Type B pancreatic cell (in vitro differentiated cells): ENCODE measurements around the gene ST6GALNAC3. TPM values are rescaled to one million over a fixed set of nuclear protein-coding genes. Genes with fewer than 3 reads are reported as not detected.

Experiments
- DNase-seq: peaks from one replicate; pipeline ENCODE4 v3.0.0; 2021; ENCODE audit warnings: mixed read lengths; ENCODE audit not compliant: unreplicated experiment; ENCODE audit errors: extremely low spot score
- H3K27ac Mint-ChIP-seq: 2 replicates; pipeline ENCODE4 v1.8.0; 2021; ENCODE audit warnings: mild to moderate bottlenecking, mixed read lengths
- H3K27me3 Mint-ChIP-seq: 2 replicates; pipeline ENCODE4 v1.8.0; 2021; ENCODE audit warnings: mixed read lengths
- H3K36me3 Mint-ChIP-seq: 2 replicates; pipeline ENCODE4 v1.8.0; 2021; ENCODE audit warnings: mixed read lengths
- H3K4me1 Mint-ChIP-seq: one replicate; pipeline ENCODE4 v1.8.0; 2021; ENCODE audit warnings: mixed read lengths; ENCODE audit not compliant: unreplicated experiment
- H3K4me3 Mint-ChIP-seq: 2 replicates; pipeline ENCODE4 v1.8.0; 2021; ENCODE audit warnings: mild to moderate bottlenecking, mixed read lengths
- H3K9me3 Mint-ChIP-seq: 2 replicates; pipeline ENCODE4 v1.8.0; 2021; ENCODE audit warnings: mixed read lengths
- total RNA-seq: library from RNA; stranded (reverse); gene quantifications from 2 replicates; pipeline ENCODE4 v1.2.1, GENCODE V29; 2021; ENCODE audit warnings: low replicate concordance
- TF ChIP-seq, protein P1 (sequence below): fragments of 200-600 bp; sonication (generic); conservative IDR thresholded peaks from 2 replicates; pipeline ENCODE4 v1.5.0; 2021; ENCODE audit warnings: antibody characterized with exemption, mild to moderate bottlenecking

Gene ST6GALNAC3
- total RNA-seq, 1 donor from 2014 or later, result 24.7 TPM

DNA sequence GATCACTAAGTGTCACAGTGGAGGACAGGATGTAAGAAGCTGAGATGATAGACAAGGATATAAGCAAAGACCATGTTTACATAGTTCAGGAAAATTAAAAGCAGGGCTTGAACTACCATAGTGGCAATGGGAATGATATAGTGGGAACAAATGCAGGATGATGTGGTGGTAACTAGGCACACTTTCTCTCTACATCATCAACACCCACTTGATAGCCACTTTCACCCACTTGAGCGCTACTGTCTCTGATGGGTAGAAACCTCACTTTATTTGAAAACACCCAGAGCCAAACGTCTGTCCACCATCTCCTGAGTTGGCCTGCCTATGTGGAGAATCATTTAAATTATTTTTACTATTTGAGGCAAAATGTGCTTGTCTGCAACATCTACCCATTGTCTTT is 487.7 kb downstream of the ST6GALNAC3 start:
- Mint-ChIP-seq H3K27me3 (no peaks in the 10 kb centered on the region), H3K4me1 (no peaks in the 10 kb centered on the region), H3K4me3 (no peak overlapping the region), H3K9me3 (no peaks in the 10 kb centered on the region), H3K27ac (no peak overlapping the region), H3K36me3 (no peaks in the 10 kb centered on the region)
- TF ChIP-seq, protein P1, sequence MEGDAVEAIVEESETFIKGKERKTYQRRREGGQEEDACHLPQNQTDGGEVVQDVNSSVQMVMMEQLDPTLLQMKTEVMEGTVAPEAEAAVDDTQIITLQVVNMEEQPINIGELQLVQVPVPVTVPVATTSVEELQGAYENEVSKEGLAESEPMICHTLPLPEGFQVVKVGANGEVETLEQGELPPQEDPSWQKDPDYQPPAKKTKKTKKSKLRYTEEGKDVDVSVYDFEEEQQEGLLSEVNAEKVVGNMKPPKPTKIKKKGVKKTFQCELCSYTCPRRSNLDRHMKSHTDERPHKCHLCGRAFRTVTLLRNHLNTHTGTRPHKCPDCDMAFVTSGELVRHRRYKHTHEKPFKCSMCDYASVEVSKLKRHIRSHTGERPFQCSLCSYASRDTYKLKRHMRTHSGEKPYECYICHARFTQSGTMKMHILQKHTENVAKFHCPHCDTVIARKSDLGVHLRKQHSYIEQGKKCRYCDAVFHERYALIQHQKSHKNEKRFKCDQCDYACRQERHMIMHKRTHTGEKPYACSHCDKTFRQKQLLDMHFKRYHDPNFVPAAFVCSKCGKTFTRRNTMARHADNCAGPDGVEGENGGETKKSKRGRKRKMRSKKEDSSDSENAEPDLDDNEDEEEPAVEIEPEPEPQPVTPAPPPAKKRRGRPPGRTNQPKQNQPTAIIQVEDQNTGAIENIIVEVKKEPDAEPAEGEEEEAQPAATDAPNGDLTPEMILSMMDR, result no peak
- no peak for DNase-seq

DNA sequence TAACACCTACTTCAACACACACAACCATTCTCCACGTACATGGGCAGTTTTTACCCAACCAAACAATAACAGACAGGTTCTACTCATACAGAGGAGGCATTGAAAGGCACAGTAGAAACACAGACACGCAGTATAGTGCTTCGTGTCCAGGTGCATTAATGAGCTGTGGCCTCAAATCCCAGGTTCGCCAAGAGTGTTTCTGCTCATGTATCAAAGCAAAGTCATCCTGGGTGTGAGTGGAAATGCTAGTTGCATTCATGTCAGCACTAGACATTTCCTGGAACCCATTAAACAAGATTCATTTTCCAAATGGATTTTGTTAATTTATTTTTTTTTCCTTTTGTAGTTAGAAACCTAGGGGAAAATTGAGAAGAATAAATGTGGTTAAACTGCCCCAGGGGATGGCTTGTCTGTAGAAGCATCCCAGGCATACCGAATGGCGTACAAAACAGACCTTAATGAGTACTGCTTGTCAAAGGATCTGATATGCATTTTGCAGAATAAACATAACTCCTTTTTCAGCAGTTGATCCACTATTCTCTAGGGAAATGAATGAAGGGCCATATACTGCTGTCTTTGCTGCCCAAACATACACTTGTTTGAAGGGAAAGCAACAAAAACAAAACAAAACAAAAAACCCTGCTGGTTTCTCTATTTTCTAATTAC is 494.2 kb downstream of the ST6GALNAC3 start:
- no peak overlapping the region for H3K4me3 Mint-ChIP-seq
- no peak for DNase-seq
- TF ChIP-seq, protein P1, result no peak
- H3K36me3 Mint-ChIP-seq, result no peaks in the 10 kb centered on the region
- H3K27ac Mint-ChIP-seq, result no peak overlapping the region
- no peaks in the 10 kb centered on the region for H3K9me3 Mint-ChIP-seq
- H3K27me3 Mint-ChIP-seq, result no peaks in the 10 kb centered on the region
- peaks cover 15% of the 10 kb centered on the region for H3K4me1 Mint-ChIP-seq

DNA sequence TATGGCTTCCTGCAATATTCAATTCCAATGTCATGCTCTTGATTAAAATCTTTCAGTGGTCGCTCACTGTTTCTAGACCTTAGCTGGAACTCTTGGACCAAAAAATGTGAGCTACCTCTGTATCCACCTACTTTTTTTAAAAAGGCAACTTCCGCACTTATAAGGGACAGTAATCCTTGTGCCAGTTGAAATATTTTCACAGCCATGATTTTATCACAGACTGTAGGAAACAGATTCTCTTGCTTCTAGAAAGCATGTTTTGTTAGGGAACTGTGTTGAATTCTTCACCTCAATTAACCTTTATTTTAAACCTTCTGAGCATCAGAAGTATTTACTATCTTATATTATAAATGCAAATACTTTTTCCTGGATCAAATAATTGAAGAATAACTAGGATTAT is 496.7 kb downstream of the ST6GALNAC3 start:
- DNase-seq, result no peak
- Mint-ChIP-seq H3K27ac (no peak overlapping the region), H3K4me1 (peaks cover 15% of the 10 kb centered on the region), H3K27me3 (no peaks in the 10 kb centered on the region), H3K4me3 (no peak overlapping the region), H3K36me3 (no peaks in the 10 kb centered on the region), H3K9me3 (no peaks in the 10 kb centered on the region)
- TF ChIP-seq, protein P1, result no peak

DNA sequence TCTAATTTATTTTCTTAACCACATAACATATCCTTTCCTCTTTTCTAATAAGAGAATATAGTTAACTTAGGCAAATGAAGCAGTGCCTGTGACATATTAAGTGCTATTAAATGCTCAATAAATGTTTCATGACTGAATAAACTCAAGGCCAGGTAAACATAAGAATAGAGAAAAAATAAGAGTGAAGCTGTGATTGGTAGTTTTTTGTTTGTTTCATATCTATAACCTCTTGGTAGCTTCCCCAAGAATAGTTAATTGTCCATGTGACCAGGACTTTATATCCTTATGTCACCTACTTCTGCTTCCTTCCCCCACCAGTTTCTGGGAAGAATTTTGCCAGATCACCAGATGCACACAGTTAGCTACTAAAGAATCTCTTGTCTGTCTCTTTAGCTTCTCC is 497.7 kb downstream of the ST6GALNAC3 start:
- H3K27ac Mint-ChIP-seq, result no peak overlapping the region
- no peaks in the 10 kb centered on the region for H3K9me3 Mint-ChIP-seq
- peaks cover 18% of the 10 kb centered on the region for H3K4me1 Mint-ChIP-seq

DNA sequence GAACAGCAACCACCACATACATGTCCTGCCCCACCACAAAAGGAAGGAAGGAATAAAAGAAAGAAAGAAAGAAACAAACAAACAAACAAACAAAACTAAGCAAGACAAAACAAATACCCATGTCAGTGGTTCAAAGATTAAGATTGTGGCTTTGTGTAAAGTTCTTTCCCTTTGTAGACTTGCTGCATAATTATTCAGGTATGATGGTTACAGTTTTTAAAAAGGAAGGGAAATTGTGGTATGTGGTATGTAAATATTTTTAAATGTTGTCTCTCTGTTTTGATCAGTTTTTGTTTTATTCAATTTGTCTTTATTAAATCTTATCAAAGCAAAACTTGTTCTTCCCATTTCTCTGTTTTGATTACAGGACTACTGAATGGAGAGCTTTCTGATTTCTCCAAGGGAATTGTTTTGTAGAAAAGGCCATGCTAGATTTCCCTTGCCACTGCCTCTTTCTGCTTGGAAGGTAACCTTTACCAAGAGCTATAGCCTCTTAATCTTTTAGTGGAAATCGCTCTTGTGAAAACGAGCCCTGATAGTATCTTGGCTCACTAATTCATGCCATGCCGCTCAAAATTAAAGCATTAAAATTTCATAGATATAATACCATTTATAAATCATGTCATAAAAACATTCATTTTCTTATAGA is 502.5 kb downstream of the ST6GALNAC3 start:
- no peak overlapping the region for H3K27ac Mint-ChIP-seq
- H3K9me3 Mint-ChIP-seq, result no peaks in the 10 kb centered on the region
- H3K4me1 Mint-ChIP-seq, result peaks cover 15% of the 10 kb centered on the region
- DNase-seq, result no peak
- no peak overlapping the region for H3K4me3 Mint-ChIP-seq
- H3K27me3 Mint-ChIP-seq, result no peaks in the 10 kb centered on the region
- TF ChIP-seq, protein P1, result no peak
- no peaks in the 10 kb centered on the region for H3K36me3 Mint-ChIP-seq

More for the DNA sequence above, 497.7 kb downstream of the ST6GALNAC3 start:
- TF ChIP-seq, protein P1, result no peak
- DNase-seq, result no peak
- no peak overlapping the region for H3K4me3 Mint-ChIP-seq
- no peaks in the 10 kb centered on the region for H3K27me3 Mint-ChIP-seq
- no peaks in the 10 kb centered on the region for H3K36me3 Mint-ChIP-seq
